Activated CD4-positive, alpha-beta T cell treated with anti-CD3 and anti-CD28 coated beads for 1 hour (primary cell): ENCODE data around the gene MRAP.
"Not testable (repeated sequence)": the region's sequence is repeated elsewhere in the genome, so short reads cannot be mapped to it uniquely, and the experiment has no call there.

ENCODE experiments used
- DNase-seq: peaks from one replicate; pipeline ENCODE4 v3.0.0-alpha.2; 2020

Gene MRAP

GRCh38 chr21:32301596-32301995, 2.9 kb downstream of the MRAP start:
- no peak for DNase-seq

- DNase-seq: no peak
Observed at GRCh38 chr21:32302560-32302959, 3.9 kb downstream of the MRAP start.

DNA sequence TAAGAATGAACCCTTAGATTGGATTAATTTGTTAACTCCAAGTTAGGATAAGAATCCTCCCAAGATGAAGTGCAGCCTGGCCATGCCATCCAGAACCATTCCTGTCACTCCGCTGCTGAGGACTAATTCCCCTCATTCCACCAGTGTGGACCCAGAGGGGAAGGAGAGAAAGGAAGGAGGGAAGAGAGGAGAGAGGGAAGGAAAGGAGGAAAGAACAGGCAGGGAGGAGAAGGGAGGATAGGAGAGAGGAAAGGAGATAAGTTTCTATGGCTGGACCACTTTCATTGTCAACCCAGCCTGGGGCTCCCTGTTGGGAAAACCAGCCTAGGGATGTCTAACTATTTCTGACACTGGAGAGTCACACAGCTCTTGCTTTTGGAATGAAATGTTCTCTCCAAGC, 4.7 kb downstream of the MRAP start:
- DNase-seq: no peak

DNA sequence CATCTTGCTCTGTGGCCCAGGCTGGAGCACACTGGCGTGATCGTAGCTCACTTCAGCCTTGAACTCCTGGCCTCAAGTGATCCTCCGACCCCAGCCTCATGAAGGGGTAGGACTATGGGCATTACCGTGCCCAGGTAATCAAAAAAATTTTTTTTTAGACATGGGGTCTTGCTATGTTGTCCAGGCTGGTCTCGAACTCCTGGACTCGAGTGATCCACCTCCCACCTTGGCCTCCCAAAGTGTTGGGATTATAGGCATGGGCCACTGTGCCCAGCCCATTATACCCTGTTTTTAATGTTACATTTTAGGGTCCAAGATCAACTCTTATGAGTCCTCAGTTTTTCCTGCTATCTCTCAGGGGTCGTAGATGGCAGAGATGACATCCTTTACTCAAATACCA, 6.3 kb downstream of the MRAP start:
- no peak for DNase-seq

- no peak for DNase-seq
Observed at GRCh38 chr21:32306021-32306780, 7.5 kb downstream of the MRAP start.

DNA sequence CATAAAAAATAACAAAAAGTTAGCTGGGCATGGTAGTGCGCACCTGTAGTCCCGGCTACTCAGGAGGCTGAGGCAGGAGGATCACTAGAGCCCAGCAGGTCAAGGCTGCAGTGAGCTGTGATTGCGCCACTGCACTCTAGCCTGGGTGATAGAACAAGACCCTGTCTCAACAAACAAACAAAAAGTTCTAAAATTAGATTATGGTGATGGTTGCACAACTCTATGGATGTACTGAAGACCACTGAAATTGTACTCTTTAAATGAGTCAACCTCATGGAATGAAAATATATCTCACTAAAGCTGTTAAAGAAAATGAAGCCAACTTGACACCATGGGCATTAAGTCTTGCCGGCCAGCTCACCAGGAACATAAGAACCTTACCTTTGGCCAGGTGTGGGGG, 9.1 kb downstream of the MRAP start:
- DNase-seq: no peak

GRCh38 chr21:32308696-32309095, 10.0 kb downstream of the MRAP start:
- no peak for DNase-seq

DNA sequence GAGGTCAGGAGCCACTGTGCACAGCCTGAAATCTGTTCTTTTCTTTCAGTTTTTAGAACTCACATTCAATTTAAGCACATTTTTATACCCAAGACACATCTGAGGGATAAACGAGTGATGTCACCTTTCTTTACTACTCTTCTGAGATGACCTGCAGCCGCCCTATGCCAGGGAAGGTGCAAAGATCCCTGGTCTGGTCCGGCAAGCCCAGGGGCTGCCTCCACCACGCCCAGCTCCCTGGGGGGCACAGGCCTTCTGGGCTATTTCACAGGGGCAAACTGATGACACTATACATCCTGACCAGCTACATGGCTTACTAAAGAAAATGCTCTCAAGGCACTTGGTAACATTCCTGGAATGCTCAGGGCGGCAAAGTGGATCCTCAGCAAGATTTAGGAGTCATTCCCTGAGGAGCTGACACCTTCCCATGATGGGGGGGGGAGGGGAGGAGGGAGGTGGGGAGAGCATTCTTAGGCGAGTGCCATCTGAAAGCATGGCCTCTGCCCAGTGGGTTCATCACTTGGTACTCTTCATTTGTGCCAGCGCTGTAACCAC, 11.3 kb downstream of the MRAP start:
- DNase-seq: no peak

GRCh38 chr21:32310976-32311375, 12.3 kb downstream of the MRAP start:
- not testable (repeated sequence) for DNase-seq

DNA sequence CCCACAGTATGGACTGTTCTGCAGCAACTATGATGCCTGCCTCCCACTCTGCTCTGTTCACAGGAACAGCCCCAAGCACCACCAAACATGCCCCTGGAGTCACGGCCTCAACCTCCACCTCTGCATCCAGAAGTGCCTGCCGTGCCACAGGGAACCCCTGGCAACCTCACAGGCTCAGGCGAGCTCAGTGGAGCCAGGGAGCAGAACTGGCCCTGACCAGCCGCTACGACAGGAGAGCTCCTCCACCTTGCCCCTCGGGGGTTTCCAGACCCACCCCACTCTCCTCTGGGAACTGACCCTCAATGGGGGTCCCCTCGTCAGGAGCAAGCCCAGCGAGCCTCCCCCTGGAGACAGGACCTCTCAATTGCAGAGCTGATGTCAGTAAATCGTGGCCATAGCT, 13.0 kb downstream of the MRAP start:
- DNase-seq: no peak

GRCh38 chr21:32312326-32312725, 13.7 kb downstream of the MRAP start:
- DNase-seq: no peak

GRCh38 chr21:32312976-32313375, 14.3 kb downstream of the MRAP start:
- no peak for DNase-seq

- no peak for DNase-seq
Observed at GRCh38 chr21:32314806-32315205, 16.2 kb downstream of the MRAP start.

DNA sequence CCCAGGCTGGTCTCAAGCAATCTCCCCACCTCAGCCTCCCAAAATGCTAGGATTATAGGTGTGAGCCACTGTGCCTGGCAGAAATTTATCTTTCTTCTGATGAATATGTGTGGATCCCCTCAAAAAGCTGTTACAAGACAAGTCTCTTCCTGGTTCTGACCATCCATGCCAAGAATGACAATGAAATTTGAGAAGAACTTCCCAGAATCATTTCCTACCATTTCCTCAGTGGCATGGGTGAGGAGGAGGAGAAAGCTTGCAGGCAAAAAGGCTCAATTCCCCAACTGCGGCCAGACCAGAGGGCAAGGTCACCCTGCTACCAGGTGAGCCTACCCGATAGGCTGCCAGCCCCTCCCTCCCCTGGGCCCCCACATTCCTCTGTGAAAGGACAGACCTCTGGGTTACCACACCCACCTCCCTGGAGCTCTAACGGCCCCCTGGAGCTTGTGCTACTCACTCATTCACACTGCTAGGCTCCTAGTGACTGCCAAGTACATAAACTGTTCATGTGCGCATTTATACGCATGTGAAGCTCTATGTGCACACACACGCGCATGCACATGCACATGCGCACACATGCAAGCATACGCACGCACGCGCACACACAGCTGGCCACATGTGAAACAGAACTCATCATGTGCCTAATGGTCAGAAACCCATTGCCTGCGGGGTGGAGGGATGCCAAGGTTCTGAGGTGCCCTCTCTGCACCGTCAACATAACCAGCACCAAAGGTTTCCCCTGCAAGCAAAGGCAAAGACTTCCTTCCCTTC, 17.0 kb downstream of the MRAP start:
- no peak for DNase-seq

DNA sequence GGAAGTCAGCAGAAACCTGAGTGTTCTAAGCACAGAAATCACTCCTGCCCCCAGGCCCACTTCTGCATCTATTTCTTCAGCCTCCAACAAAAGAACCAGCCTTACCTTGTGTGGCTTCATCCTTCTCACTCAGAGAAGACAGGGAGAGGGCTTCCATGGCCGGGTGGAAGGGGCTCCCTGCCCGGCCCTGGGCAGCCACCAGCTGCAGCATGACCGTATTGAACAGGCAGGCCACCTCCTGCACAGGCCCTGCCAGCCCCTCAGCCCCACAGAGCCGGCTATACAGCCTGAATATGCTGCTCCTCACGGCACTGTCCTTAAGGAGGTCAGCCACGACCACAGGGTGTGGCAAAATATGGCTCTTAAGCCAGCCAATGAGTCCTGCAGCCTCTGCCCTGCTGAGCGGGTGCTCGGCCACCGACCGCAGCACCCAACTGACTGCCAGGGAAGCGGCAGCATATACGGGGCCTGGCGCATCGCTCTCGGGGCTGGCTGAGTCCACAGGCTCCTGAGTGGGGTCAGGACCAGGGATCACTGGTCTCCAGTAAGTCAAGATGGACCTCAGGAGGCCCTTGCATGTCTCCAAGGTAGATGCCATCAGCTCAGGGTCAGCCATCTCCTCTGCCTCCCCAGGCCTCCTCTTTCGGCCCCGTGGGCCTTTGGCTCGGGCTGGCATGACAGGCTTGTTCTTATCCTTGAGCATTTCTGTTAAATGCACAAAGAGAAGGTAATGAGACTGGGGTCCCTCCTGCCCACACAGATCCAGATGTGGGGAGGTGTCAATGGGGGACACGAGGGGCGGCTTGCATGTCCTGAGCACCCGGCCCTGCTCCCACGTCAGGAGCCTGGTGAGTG, 17.9 kb downstream of the MRAP start:
- no peak for DNase-seq

GRCh38 chr21:32317726-32318125, 19.1 kb downstream of the MRAP start:
- DNase-seq: no peak

DNA sequence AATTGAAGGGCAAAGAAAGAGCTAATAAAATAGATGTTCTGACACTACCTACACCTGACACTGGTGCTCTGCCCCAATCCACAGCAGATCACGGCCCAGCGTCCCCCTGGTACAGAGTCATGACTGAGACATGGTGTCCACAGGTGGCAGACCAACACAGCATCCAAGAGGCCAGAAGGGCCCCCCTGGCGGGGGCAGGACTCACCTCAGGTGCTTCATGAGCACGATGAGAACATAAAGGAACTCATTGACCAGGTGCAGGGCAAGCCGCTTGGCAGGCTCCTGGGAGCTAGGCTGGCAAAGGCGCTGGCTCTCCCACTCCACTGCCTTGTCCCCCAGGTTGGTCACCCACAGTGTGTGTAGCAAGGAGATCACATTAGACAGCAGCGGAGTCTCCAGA, 20.4 kb downstream of the MRAP start:
- no peak for DNase-seq

DNA sequence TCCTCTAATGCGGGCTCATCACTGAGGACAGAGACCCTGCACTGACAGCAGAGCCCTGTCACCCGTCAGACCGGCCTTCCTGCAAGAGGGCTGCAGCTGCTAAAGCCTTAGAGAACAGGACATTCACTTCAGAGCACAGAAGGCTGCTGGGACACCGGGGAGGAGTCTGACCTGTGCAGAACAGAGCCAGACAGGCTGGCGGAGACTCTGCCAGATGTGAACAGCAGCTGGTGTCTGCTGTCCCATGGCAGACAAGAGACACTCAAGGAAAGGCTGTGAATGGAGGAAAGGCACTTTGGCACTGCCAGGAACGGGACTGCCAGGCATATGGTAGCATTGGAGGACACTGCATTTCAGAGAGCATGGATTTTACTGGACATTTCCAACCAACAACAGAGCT, 21.4 kb downstream of the MRAP start:
- DNase-seq: no peak

- DNase-seq: no peak
Observed at GRCh38 chr21:32320726-32321125, 22.1 kb downstream of the MRAP start.

DNA sequence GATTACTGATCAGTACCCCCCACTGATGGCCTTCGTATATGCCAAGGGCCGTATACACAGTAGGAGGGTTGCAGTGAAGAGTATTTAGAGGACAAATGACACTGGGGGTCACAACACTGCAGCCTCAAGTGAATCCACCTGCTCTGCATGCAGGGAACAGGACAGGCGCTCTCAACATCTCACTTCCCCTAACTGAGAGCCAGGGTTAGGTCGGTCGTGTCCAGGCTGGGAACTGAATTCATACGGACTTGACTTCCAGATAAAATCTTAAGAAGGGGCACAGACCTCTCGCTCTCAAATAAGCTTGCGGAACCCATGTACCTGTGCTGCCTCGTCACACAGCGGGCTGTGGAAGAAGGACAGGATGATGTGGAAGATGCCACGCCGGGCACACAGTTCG, 22.8 kb downstream of the MRAP start:
- DNase-seq: no peak

DNA sequence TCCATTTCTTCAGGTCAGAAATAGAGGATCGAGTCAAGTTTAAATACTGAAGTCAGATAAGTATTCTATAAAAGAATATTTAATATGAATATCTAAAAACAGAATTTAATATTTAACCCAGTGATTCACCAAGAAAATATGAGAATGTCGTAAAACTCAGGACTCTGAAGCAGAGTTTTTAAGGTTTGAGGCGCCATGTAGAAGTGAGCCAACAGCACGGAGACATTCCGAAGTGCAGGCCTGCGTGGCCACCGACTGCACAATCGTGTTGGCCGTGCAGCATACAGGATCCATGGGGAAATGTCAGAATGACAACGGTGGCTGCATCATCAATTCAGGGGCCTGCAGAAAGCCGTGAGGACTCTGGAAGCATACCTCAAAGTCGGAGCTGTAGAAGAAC, 23.4 kb downstream of the MRAP start:
- no peak for DNase-seq

GRCh38 chr21:32322676-32323075, 24.0 kb downstream of the MRAP start:
- DNase-seq: no peak

GRCh38 chr21:32325706-32326105, 27.1 kb downstream of the MRAP start:
- DNase-seq: no peak
